Keratinocyte (primary cell): Measurements from ENCODE around the gene OVOL1. TPM values are rescaled to one million over a fixed set of nuclear protein-coding genes. Genes with fewer than 3 reads are reported as not detected.

Source experiments
- DNase-seq: peaks from one replicate; pipeline ENCODE4 v3.0.0-alpha.2; 2011; ENCODE audit warnings: low read depth, missing footprints, low spot score
- FAIRE-seq: peaks from 2 replicates; lab custom pipeline; 2011; peaks lifted over from hg19 to GRCh38; lab: Jason Lieb, UNC
- H2AFZ ChIP-seq: 2 replicates; pipeline ENCODE4 v1.6.0; 2012; ENCODE audit warnings: low read length, control low read depth, inconsistent platforms; ENCODE audit not compliant: control insufficient read depth
- H3K27ac ChIP-seq: 2 replicates; pipeline ENCODE4 v1.5.1; 2011; ENCODE audit warnings: low read length; ENCODE audit not compliant: control insufficient read depth, insufficient read depth
- H3K27me3 ChIP-seq: 3 replicates; pipeline ENCODE4 v1.6.0; 2011; ENCODE audit warnings: low read length; ENCODE audit not compliant: control insufficient read depth, insufficient read depth; ENCODE audit errors: extremely low read depth
- H3K36me3 ChIP-seq, 2 experiments: 2 replicates in 1 of 2; 3 replicates in 1 of 2; pipeline ENCODE4 v1.5.1; 2011; ENCODE audit warnings: low read length in 2 of 2, mild to moderate bottlenecking in 1 of 2; ENCODE audit not compliant: control insufficient read depth in 2 of 2, insufficient read depth in 2 of 2; ENCODE audit errors: extremely low read depth in 1 of 2
- H3K4me1 ChIP-seq: 3 replicates; pipeline ENCODE4 v1.5.1; 2011; ENCODE audit warnings: low read length; ENCODE audit not compliant: control insufficient read depth, insufficient read depth; ENCODE audit errors: extremely low read depth
- H3K4me2 ChIP-seq: 3 replicates; pipeline ENCODE4 v1.6.0; 2011; ENCODE audit warnings: low read depth, low read length; ENCODE audit not compliant: control insufficient read depth, insufficient read depth; ENCODE audit errors: extremely low read depth
- H3K4me3 ChIP-seq, 3 experiments: fragments of 200-600 bp in 1 of 3; sonication (generic) in 1 of 3; 2 replicates in 2 of 3; 3 replicates in 1 of 3; pipeline ENCODE4 v1.5.1; 2011 to 2016; ENCODE audit warnings: low read length in 3 of 3, mild to moderate bottlenecking in 3 of 3, control low read depth in 2 of 3, inconsistent platforms in 1 of 3, low read depth in 1 of 3, mixed read lengths in 1 of 3, mixed run types in 1 of 3, moderate library complexity in 1 of 3; ENCODE audit not compliant: control insufficient read depth in 2 of 3, insufficient read depth in 2 of 3; ENCODE audit errors: extremely low read depth in 1 of 3
- H3K79me2 ChIP-seq: 2 replicates; pipeline ENCODE4 v1.6.0; 2012; ENCODE audit warnings: low read length; ENCODE audit not compliant: control insufficient read depth, insufficient read depth
- H3K9ac ChIP-seq: 3 replicates; pipeline ENCODE4 v1.6.0; 2011; ENCODE audit warnings: low read length; ENCODE audit not compliant: control insufficient read depth, insufficient read depth; ENCODE audit errors: extremely low read depth
- H3K9me1 ChIP-seq: 3 replicates; pipeline ENCODE4 v1.6.0; 2011; ENCODE audit warnings: low read length; ENCODE audit not compliant: control insufficient read depth, insufficient read depth; ENCODE audit errors: extremely low read depth
- H3K9me3 ChIP-seq: 2 replicates; pipeline ENCODE4 v1.5.1; 2012; ENCODE audit warnings: low read depth, low read length; ENCODE audit not compliant: control insufficient read depth
- H4K20me1 ChIP-seq: 3 replicates; pipeline ENCODE4 v1.6.0; 2011; ENCODE audit warnings: low read length; ENCODE audit not compliant: control insufficient read depth, insufficient read depth; ENCODE audit errors: extremely low read depth
- EZH2 ChIP-seq: IDR thresholded peaks from one replicate; pipeline ENCODE4 v1.6.1; 2012; ENCODE audit warnings: inconsistent platforms, mild to moderate bottlenecking, low read length, moderate library complexity
- dilution Hi-C: fragments of 300-500 bp; cut with MboI; formaldehyde crosslinking; loops from one replicate; pipeline ENCODE4 v1.7.0; 2020; ENCODE audit warnings: low sequenced_read_pairs; ENCODE audit not compliant: extremely low pct_ligation_motif_present
- polyA plus RNA-seq, 5 experiments: library from polyadenylated mRNA; depleted of rRNA in 3 of 5; stranded (reverse) in 3 of 5; stranded (forward) in 1 of 5; unstranded in 1 of 5; fragments of >200 nt; gene quantifications; 1 replicate in 1 of 5; 2 replicates in 3 of 5; 3 replicates in 1 of 5; pipeline versions ENCODE4 v1.2.1 to v1.2.3, GENCODE V29; 2011 to 2012; ENCODE audit warnings: missing spikeins in 2 of 5, low read depth in 1 of 5, low replicate concordance in 1 of 5
- TF ChIP-seq, protein P1 (sequence below), 3 experiments: IDR thresholded peaks in 1 of 3; conservative IDR thresholded peaks in 1 of 3; optimal IDR thresholded peaks in 1 of 3; 2 replicates in 2 of 3; 3 replicates in 1 of 3; pipeline versions ENCODE3 to v1.5.1; 2011; ENCODE audit warnings: low read length in 3 of 3, mild to moderate bottlenecking in 3 of 3, moderate library complexity in 2 of 3, control low read depth in 1 of 3, inconsistent platforms in 1 of 3; ENCODE audit not compliant: insufficient read depth in 2 of 3; ENCODE audit errors: extremely low read depth in 1 of 3

The OVOL1 gene
- polyA plus RNA-seq, 1 donor (not counting 4 experiments of a cell fraction or from before 2014, with no cell fraction given): 7.5 TPM

DNA sequence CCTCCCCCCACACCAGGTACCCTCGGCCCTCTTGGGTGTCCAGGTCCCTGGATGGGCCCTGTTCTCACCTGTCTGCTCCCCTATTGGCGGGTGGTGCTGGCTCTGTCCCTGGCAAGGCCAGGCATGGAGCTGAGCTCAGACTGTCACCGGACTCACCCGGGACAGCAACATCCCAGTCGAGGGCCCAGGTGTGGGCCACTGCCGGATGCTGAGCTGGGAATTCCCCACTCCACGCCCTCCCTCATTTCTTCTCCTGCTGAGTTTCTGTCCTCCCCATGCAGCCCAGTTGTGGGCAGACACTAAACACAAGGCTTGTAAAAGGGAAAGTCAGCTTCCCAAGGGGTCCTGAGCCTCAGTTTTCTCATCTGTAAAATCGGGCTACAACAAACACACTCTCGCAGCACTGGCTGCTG, 4.0 kb upstream of the OVOL1 start:
- FAIRE-seq (no peak), DNase-seq (no peak)
- peaks cover 22% of the 10 kb centered on the region for H3K79me2 ChIP-seq
- H3K4me2 ChIP-seq: no peak overlapping the region
- H4K20me1 ChIP-seq: no peaks in the 10 kb centered on the region
- H3K9me3 ChIP-seq: no peaks in the 10 kb centered on the region
- no peaks in the 10 kb centered on the region for H3K9me1 ChIP-seq
- H3K27ac ChIP-seq: no peak overlapping the region
- TF ChIP-seq EZH2: no peak
- TF ChIP-seq, protein P1, sequence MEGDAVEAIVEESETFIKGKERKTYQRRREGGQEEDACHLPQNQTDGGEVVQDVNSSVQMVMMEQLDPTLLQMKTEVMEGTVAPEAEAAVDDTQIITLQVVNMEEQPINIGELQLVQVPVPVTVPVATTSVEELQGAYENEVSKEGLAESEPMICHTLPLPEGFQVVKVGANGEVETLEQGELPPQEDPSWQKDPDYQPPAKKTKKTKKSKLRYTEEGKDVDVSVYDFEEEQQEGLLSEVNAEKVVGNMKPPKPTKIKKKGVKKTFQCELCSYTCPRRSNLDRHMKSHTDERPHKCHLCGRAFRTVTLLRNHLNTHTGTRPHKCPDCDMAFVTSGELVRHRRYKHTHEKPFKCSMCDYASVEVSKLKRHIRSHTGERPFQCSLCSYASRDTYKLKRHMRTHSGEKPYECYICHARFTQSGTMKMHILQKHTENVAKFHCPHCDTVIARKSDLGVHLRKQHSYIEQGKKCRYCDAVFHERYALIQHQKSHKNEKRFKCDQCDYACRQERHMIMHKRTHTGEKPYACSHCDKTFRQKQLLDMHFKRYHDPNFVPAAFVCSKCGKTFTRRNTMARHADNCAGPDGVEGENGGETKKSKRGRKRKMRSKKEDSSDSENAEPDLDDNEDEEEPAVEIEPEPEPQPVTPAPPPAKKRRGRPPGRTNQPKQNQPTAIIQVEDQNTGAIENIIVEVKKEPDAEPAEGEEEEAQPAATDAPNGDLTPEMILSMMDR (optimal IDR thresholded peaks at IDR 0.05 in 1 of 3, IDR thresholded peaks at IDR 0.05 in 1 of 3, conservative IDR thresholded peaks at IDR 0.05 in 1 of 3; ENCODE audit: extremely low read depth in 1 of 3, insufficient read depth in 2 of 3, low read length in 3 of 3): no peak
- peaks cover 0 to 2% of the 10 kb centered on the region in 2 experiments for H3K36me3 ChIP-seq
- H3K4me1 ChIP-seq: peaks cover 16% of the 10 kb centered on the region
- H3K4me3 ChIP-seq: no peak overlapping the region
- dilution Hi-C loops: no loop called here
- H3K9ac ChIP-seq: no peak overlapping the region
- peaks cover 4% of the 10 kb centered on the region for H3K27me3 ChIP-seq
- no peak overlapping the region for H2AFZ ChIP-seq

DNA sequence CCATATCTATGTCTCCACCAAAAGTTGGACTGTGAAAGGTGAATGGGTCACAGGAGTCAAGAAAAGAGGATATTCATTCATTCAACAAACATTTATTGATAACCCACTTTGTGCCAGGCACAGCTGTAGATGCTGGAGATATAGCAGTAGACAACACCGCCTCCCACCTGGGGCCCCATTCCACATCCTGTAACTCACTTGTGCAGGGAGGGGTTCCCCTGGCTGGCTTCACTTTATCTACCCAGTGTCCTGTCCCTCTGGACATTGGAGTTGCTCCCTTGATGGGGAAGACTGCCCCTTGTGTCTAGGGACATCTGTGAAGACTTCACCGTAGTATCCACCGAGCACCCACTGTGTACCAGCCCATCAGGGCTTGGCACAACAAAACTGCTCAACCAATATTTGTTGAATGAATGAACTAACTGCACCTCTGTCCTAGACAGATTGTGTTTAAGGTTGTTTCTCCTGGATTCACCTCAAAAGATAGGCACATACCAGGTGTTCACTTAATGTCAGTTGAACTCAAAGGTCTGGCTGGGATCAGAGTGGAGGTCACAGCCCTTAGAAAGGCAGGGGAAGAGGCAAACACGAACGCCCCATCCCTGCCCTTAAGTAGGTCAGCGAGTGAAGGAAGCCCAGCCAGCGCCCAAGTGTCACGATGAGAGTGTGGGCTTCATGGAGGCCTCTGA, 1.4 kb upstream of the OVOL1 start:
- TF ChIP-seq EZH2: no peak
- TF ChIP-seq, protein P1 (optimal IDR thresholded peaks at IDR 0.05 in 1 of 3, IDR thresholded peaks at IDR 0.05 in 1 of 3, conservative IDR thresholded peaks at IDR 0.05 in 1 of 3; ENCODE audit: extremely low read depth in 1 of 3, insufficient read depth in 2 of 3, low read length in 3 of 3): no peak
- Histone ChIP-seq H3K27me3 (peaks cover 18% of the 10 kb centered on the region), H3K9ac (no peak overlapping the region), H3K4me2 (no peak overlapping the region), H3K27ac (no peak overlapping the region), H3K4me1 (peaks cover 15% of the 10 kb centered on the region), H3K79me2 (no peaks in the 10 kb centered on the region), H4K20me1 (no peaks in the 10 kb centered on the region), H3K9me1 (no peaks in the 10 kb centered on the region), H3K36me3 (no peaks in the 10 kb centered on the region), H2AFZ (no peak overlapping the region), H3K9me3 (no peaks in the 10 kb centered on the region), H3K4me3 (no peak overlapping the region)
- DNase-seq: no peak
- no peak for FAIRE-seq
- dilution Hi-C loops: no loop called here
